GM19239 (cell line): ENCODE results near the gene DYNLT1.
"Not testable (repeated sequence)": the region's sequence is repeated elsewhere in the genome, so short reads cannot be mapped to it uniquely, and the experiment has no call there.

Experiments
- DNase-seq: peaks from one replicate; pipeline ENCODE4 v3.0.0; 2011; ENCODE audit warnings: low spot score; ENCODE audit not compliant: insufficient read length
- FAIRE-seq: peaks from 2 replicates; lab custom pipeline; 2011; peaks lifted over from hg19 to GRCh38; lab: Jason Lieb, UNC

DYNLT1 gene

GRCh38 chr6:158626360-158627167 is 18.0 kb downstream of the DYNLT1 start:
- no peak for FAIRE-seq

DNA sequence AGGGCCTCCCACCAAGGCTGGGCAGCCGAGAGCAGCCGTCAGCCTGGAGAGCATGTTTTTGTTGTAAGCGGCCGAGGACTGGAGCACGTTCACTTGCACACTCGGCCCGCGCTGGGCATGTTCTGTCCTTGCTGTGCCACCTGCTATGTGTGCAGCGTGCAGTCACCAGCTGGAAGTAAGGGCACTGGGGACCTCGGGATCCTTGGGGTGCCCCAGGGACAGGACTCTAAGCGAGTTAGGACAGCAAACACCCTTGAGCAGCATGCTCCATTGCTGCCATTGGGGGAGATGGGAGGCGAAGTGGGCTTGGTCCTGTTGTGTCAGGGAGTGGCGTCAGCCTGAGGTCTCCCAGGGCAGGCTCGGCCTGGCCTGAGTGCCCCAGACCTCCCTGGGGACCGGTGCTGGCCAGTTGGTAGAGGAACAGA is 18.6 kb downstream of the DYNLT1 start:
- no peak for FAIRE-seq
- no peak for DNase-seq

More at GRCh38 chr6:158626360-158627167, 18.0 kb downstream of the DYNLT1 start:
- no peak for DNase-seq

GRCh38 chr6:158624684-158625682 is 19.6 kb downstream of the DYNLT1 start:
- DNase-seq (no peak), FAIRE-seq (no peak)

- FAIRE-seq (no peak), DNase-seq (no peak)
Observed at GRCh38 chr6:158622545-158623190, 21.9 kb downstream of the DYNLT1 start.

- no peak for DNase-seq
- no peak for FAIRE-seq
Observed at GRCh38 chr6:158621694-158622544, 22.6 kb downstream of the DYNLT1 start.

DNA sequence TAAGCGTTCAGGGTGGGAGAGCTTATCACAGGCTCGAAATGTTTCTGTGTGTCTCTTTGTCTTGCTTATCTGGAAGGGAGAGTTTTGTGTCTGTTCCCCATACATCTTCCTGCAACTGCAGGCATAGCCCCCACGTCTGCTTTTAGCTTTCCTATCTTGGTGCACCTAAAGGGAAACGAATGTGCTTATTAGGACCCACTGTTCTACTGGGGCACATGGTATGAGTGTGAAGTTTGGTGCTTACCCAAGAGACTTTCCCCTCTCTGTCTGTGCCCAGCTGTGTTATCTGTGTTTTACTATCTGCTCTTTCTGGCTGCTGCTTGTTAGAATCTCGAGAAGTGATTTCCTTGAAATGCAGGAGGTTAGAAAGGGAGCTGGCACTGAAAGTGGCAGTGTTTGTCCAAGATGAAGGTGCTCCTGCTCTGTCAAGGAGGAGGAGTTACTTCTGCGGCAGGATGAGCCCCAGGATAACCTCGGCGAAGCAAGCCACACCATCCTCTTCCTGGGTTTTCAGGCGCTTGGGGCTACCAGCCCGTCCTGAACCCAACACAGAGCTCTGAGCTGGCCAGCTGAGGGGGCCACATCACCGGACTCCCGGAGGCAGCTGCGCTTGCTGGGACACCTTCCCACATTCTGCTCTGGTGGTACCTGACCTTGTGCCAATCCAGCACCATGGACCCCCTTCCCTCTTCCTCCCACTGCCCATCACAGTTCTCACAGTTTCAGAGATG is 23.4 kb downstream of the DYNLT1 start:
- DNase-seq (no peak), FAIRE-seq (no peak)

DNA sequence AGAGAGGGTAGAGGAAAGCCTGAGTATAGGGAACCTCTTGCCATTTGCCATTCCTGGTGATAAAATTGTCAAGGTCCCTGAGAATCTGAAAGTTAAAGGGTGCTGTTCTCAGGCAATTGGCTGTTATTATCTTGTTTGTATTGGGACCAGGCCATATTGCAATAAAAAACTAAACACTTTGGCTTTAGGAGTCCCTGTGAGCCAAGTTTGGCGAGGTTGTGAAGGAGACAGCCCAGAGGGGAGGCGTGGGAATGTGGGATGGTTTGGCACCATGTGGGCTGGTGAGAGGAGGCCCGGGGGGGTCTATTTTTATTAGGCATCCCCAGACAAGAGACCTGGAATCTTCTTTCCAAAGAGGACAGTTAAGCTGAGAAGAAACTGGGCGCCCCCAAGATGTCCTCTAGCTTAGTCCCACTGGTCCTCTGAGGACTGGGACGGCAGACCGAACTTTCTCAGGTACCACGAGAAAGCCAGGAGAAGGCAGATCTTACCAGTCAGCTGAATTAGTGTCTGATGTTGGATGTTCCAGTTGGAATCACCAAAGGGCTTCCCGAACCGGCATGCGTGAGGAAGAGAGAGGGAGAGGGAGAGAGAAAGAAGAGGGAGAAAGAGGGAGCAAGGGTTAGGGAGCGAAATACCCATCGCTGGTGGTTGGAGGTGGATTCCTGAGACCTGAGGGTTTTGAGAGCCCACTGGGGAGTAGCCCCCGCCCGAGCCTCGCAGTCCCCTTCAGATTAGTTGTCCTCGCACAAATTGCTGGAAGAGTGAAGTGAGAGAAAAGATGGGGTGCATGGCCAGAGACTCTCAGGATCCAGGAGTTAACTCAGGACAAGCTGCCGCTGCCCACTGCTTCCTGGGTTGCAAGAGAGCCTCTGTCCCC is 24.4 kb downstream of the DYNLT1 start:
- DNase-seq (no peak), FAIRE-seq (no peak)

DNA sequence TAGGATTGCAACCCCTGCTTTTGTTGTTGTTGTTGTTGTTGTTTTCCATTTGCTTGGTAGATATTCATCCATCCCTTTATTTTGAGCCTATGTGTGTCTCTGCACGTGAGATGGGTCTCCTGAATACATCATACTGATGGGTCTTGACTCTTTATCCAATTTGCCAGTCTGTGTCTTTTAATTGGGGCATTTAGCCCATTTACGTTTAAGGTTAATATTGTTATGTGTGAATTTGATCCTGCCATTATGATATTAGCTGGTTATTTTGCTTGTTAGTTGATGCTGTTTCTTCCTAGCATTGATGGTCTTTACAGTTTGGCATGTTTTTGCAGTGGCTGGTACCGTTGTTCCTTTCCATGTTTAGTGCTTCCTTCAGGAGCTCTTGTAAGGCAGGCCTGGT is 26.3 kb downstream of the DYNLT1 start:
- DNase-seq, FAIRE-seq: not testable (repeated sequence)

DNA sequence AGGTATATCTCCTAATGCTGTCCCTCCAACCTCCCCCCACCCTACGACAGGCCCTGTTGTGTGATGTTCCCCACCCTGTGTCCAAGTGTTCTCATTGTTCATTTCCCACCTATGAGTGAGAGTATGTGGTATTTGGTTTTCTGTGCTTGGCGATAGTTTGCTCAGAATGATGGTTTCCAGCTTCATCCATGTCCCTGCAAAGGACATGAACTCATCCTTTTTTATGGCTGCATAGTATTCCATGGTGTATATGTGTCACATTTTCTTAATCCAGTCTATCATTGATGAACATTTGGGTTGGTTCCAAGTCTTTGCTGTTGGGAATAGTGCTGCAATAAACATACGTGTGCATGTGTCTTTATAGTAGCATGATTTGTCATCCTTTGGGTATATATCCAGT is 29.9 kb downstream of the DYNLT1 start:
- not testable (repeated sequence) for DNase-seq, FAIRE-seq

DNA sequence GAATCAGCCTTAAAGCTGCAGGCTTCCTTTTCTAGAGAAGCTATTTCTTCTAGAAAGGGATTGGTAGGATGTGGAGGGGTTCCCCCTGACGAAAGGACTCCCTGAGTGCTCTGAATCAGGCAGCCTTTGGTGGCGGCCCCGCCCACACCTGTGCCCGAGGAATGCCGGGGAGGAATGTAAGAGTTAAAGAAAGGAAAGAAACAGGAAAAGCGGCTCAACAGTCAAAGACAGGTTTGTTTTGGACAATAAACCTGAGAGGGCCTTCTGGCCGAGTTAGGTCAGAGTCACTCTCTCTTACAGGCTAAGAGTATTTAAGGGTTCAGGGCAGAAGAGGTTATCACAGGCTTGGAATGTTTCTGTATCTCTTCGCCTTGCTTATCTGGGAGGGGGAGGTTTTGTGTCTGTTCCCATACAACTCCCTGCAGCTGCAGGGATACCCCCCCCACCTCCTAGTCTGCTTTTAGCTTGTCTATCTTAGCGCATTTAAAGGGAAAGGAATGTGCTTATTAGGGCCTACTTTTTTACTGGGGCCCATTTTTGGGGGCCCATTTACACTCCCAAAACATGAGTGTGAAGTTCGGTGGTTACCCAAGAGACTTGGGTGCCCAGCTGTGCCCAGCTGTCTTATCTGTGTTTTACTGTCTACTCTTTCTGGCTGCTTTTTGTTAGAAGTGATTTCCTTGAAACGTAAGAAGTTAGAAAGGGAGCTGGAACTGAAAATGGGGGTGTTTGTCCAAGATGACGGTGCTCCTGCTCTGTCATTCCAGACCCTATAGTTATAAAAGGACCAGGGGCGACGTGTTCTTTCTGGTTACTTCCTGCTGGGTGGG is 32.8 kb downstream of the DYNLT1 start:
- DNase-seq = no peak
- no peak for FAIRE-seq

GRCh38 chr6:158611039-158611438 is 33.5 kb downstream of the DYNLT1 start:
- DNase-seq (no peak), FAIRE-seq (no peak)

- no peak for FAIRE-seq
- no peak for DNase-seq
Observed at GRCh38 chr6:158610319-158610968, 34.1 kb downstream of the DYNLT1 start.

DNA sequence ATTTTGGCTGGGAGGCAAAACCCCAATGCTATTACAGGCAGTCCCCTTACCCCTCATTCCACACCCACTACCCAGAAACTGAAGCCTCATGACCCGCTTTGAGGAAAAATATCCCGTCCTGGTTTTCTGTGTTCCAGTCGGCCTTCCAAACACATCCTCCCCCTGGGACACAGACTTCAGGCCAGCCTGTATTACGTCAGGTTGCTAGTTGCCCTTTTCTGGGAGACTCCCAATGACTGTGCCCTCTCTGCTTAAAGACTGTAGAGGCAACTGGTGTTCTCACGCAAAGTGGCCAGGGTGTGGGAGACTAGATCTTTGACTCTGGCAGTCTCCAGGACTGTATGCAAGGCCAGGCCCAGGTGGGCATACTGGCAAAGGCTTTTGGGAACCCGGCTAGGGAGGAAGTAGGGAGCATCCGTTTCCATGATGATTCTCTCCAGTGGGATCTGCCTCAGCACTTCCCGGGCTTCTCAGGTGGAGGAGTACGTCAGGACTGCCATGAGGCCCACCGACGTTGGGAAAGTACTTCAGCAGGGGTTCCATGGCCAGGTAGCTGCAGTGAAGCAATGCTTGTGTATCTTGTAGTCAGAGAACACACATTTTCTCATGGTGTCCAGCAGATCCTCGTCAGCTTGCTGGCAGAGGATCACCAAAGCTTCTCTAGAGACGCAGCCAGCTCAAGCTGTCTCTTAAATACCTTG is 34.9 kb downstream of the DYNLT1 start:
- FAIRE-seq = no peak

DNA sequence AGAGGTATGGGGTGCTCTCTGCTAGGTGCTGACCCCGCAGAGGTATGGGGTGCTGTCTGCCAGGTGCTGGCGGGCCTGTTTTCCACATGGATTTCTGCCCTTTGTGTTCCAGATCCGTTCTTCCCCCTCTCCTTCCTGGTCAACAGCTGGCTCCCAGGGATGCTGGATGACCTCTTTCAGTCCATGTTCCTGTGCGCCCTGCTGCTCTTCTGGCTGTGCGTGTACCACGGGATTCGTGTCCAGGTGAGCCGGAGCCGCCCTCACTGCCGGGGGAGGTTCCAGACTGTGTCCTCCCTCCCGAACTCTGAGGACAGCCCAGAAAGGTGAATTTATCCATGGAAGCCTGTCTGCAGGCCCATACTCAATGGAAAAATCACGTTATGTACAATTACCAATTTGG is 36.3 kb downstream of the DYNLT1 start:
- DNase-seq (no peak), FAIRE-seq (no peak)

More for the DNA sequence above, 34.9 kb downstream of the DYNLT1 start:
- DNase-seq = no peak

DNA sequence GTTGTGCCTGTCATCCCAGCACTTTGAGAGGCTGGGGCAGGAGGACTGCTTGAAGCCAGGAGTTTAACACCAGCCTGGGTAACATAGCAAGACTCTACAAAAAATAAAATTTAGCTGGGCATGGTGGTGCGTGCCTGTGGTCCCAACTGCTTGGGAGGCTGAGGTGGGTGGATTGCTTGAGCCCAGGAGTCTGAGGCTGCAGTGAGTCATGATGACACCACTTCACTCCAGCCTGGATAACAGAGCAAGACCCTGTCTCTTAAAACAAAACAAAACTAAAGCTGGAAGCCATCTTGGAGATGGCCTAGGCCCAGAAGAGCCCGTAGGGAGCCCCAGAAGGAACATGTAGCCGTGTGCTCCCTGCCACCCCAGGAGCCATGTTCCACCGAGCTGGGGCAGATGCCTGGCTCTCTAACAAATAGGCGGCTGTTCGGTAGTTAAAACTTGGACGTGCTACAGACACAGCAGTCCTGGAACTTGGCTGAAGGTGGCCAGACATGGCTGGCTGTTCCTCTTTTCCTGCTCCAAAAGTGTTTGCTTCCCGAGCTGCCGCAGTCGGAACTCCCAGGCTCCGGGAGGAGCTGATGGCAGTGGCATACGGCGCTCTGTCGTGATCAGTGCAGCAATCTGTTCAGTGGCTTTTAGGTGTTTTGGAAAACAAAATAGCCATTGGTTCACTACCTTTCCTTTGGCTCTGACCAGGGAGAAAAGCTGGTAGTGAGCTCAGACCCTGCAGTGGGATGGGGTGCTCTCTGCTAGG is 37.0 kb downstream of the DYNLT1 start:
- DNase-seq (no peak), FAIRE-seq (no peak)
